ENCODE measurements around the gene PELI2.

DNA sequence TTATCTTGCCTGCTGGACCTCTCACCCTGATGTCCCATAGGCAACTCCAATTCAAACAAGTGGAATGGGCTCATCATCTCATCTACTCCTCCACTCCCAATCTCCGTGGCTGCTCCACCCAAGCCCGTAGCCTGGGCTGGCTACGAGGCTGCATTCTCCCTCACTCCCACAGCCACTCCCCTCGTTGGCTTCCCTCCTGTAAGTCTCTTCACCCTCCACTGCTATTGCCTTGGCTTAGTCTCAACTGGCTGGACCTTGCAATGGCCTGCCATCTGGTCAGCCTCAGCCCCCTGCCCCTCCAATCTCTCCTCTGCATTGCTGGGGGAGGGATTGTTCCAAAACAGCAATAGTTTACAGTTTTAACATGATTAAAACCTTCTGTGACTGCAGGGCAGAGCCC is 44.4 kb upstream of the PELI2 start:
- no peak for TF ChIP-seq GATA3 (IDR thresholded peaks at IDR 0.05; ENCODE audit: low read depth, low read length)
- TF ChIP-seq GATA2 (IDR thresholded peaks at IDR 0.05; ENCODE audit: low read depth, low read length) = no peak

Measured in SH-SY5Y (cell line).